SK-N-SH treated with all-trans-retinoic acid at 6 μM for 48 hours (cell line): ENCODE results near the gene RECQL5.

Experiments used
- BACH2 ChIP-seq: fragments of 250-450 bp; sonication (Bioruptor Pico); IDR thresholded peaks from 2 replicates; pipeline ENCODE4 v1.9.0; 2021; ENCODE audit warnings: mild to moderate bottlenecking, borderline replicate concordance
- ISL1 ChIP-seq: fragments of 250-450 bp; sonication (Bioruptor Pico); IDR thresholded peaks from 2 replicates; pipeline ENCODE4 v2.1.2; 2022; ENCODE audit warnings: mild to moderate bottlenecking, moderate library complexity
- RARB ChIP-seq: fragments of 250-450 bp; sonication (Bioruptor Pico); IDR thresholded peaks from 2 replicates; pipeline ENCODE4 v1.8.0; 2021; ENCODE audit warnings: mild to moderate bottlenecking, moderate library complexity
- SNAI2 ChIP-seq: fragments of 250-450 bp; sonication (Bioruptor Pico); IDR thresholded peaks from 2 replicates; pipeline ENCODE4 v1.5.0; 2020; ENCODE audit warnings: mild to moderate bottlenecking, moderate library complexity
- ZFP3 ChIP-seq: fragments of 250-450 bp; sonication (Bioruptor Pico); IDR thresholded peaks from 2 replicates; pipeline ENCODE4 v1.5.0; 2020; ENCODE audit warnings: mild to moderate bottlenecking, moderate library complexity
- ZFP30 ChIP-seq: fragments of 450-650 bp; formaldehyde crosslinking; IDR thresholded peaks from 2 replicates; pipeline ENCODE4 v1.5.0; 2022; ENCODE audit warnings: mild to moderate bottlenecking, moderate library complexity
- ZNF8 ChIP-seq: fragments of 450-650 bp; formaldehyde crosslinking; IDR thresholded peaks from 2 replicates; pipeline ENCODE4 v1.5.0; 2020; ENCODE audit warnings: mild to moderate bottlenecking, moderate library complexity
- TF ChIP-seq, protein P1 (sequence below): fragments of 250-450 bp; sonication (Bioruptor Pico); IDR thresholded peaks from 2 replicates; pipeline ENCODE4 v1.8.0; 2020; ENCODE audit warnings: mild to moderate bottlenecking, moderate library complexity, borderline replicate concordance
- TF ChIP-seq, protein P2 (sequence below): fragments of 250-450 bp; sonication (Bioruptor Pico); IDR thresholded peaks from 2 replicates; pipeline ENCODE4 v1.5.1; 2020; ENCODE audit warnings: low read depth, mild to moderate bottlenecking, moderate library complexity

DNA sequence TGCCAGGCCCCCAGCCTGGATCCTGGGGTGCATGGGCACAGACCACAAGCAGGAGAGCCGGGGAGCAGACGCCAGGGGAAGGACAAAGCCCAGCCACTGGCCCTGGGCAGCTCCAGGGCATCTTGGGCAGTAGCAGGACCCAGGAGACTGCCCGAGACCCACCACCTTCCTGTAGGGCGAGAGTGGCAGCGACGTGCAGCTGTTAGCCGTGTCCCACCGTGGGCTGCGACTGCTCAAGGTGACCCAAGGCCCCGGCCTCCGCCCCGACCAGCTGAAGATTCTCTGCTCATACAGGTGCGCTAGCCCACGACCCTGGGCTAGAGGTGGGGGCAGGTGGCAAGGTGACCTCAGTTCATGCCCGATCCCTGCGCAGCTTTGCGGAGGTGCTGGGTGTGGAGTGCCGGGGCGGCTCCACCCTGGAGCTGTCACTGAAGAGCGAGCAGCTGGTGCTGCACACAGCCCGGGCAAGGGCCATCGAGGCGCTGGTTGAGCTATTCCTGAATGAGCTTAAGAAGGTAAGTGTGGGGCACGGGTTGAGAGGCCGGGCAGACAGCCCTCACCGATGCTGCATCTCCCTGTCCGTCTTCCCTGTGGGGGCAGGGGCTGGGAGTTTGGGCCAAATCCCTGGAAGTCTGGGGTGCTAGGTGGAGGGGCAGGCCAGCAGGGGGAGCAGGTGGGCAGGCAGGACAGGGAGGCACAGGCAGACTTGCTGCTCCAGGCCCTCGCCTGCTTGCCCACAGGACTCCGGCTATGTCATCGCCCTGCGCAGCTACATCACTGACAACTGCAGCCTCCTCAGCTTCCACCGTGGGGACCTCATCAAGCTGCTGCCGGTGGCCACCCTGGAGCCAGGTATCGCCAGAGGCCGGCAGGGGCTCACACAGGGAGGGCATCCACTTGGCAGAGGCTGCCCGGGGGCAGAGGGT lies 47.2 kb downstream of the RECQL5 start:
- no peak for TF ChIP-seq ISL1 (CRISPR knock-in tag)
- no peak for TF ChIP-seq ZFP3
- TF ChIP-seq SNAI2: no peak
- no peak for TF ChIP-seq ZFP30
- TF ChIP-seq, protein P1, sequence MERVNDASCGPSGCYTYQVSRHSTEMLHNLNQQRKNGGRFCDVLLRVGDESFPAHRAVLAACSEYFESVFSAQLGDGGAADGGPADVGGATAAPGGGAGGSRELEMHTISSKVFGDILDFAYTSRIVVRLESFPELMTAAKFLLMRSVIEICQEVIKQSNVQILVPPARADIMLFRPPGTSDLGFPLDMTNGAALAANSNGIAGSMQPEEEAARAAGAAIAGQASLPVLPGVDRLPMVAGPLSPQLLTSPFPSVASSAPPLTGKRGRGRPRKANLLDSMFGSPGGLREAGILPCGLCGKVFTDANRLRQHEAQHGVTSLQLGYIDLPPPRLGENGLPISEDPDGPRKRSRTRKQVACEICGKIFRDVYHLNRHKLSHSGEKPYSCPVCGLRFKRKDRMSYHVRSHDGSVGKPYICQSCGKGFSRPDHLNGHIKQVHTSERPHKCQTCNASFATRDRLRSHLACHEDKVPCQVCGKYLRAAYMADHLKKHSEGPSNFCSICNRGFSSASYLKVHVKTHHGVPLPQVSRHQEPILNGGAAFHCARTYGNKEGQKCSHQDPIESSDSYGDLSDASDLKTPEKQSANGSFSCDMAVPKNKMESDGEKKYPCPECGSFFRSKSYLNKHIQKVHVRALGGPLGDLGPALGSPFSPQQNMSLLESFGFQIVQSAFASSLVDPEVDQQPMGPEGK (CRISPR knock-in tag): no peak
- no peak for TF ChIP-seq BACH2 (CRISPR knock-in tag)
- TF ChIP-seq RARB (CRISPR knock-in tag): no peak
- TF ChIP-seq ZNF8 (CRISPR knock-in tag): no peak
- TF ChIP-seq, protein P2, sequence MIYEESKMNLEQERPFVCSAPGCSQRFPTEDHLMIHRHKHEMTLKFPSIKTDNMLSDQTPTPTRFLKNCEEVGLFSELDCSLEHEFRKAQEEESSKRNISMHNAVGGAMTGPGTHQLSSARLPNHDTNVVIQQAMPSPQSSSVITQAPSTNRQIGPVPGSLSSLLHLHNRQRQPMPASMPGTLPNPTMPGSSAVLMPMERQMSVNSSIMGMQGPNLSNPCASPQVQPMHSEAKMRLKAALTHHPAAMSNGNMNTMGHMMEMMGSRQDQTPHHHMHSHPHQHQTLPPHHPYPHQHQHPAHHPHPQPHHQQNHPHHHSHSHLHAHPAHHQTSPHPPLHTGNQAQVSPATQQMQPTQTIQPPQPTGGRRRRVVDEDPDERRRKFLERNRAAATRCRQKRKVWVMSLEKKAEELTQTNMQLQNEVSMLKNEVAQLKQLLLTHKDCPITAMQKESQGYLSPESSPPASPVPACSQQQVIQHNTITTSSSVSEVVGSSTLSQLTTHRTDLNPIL (CRISPR knock-in tag): no peak
